Loucy (cell line): ENCODE results near the gene SYCP3.

Experiments
- H2AFZ ChIP-seq: fragments of 200-600 bp; sonication (generic); 2 replicates; pipeline ENCODE4 v1.6.0; 2016; ENCODE audit warnings: antibody characterized with exemption, mild to moderate bottlenecking, low read length, moderate library complexity
- H3F3A ChIP-seq: fragments of 200-600 bp; 2 replicates; pipeline ENCODE4 v1.6.0; 2016; ENCODE audit warnings: antibody characterized with exemption, low read depth, mild to moderate bottlenecking
- H3K27me3 ChIP-seq: fragments of 200-600 bp; sonication (generic); 2 replicates; pipeline ENCODE4 v1.6.1; 2014; ENCODE audit warnings: low read length, mild to moderate bottlenecking; ENCODE audit not compliant: insufficient read depth, poor library complexity, severe bottlenecking
- H3K36me3 ChIP-seq: fragments of 200-600 bp; sonication (generic); 2 replicates; pipeline ENCODE4 v1.6.1; 2016; ENCODE audit warnings: low read length; ENCODE audit not compliant: insufficient read depth
- H3K4me1 ChIP-seq: fragments of 200-600 bp; sonication (generic); 2 replicates; pipeline ENCODE4 v1.5.1; 2014; ENCODE audit warnings: low read length, mild to moderate bottlenecking; ENCODE audit not compliant: insufficient read depth, poor library complexity, severe bottlenecking
- H3K4me2 ChIP-seq: fragments of 200-600 bp; sonication (generic); 2 replicates; pipeline ENCODE4 v1.6.0; 2014; ENCODE audit warnings: antibody characterized with exemption, low read length, low read depth, mild to moderate bottlenecking; ENCODE audit not compliant: poor library complexity, severe bottlenecking
- H3K4me3 ChIP-seq: fragments of 200-600 bp; sonication (generic); 2 replicates; pipeline ENCODE4 v1.5.1; 2014; ENCODE audit warnings: low read length, mild to moderate bottlenecking, mixed read lengths; ENCODE audit not compliant: poor library complexity, severe bottlenecking
- H3K79me2 ChIP-seq: fragments of 200-600 bp; sonication (generic); 2 replicates; pipeline ENCODE4 v1.6.1; 2014; ENCODE audit warnings: low read length; ENCODE audit not compliant: insufficient read depth
- H3K9ac ChIP-seq: fragments of 200-600 bp; sonication (generic); 2 replicates; pipeline ENCODE4 v1.6.0; 2014; ENCODE audit warnings: mild to moderate bottlenecking, low read depth, low read length, moderate library complexity; ENCODE audit not compliant: poor library complexity, severe bottlenecking
- H3K9me2 ChIP-seq: fragments of 200-600 bp; sonication (generic); replicated peaks from 2 replicates; pipeline ENCODE4 v1.6.1; 2016; ENCODE audit warnings: low read depth, low read length, mixed read lengths
- H3K9me3 ChIP-seq: fragments of 200-600 bp; sonication (generic); 2 replicates; pipeline ENCODE4 v1.6.1; 2014; ENCODE audit warnings: mild to moderate bottlenecking, antibody characterized with exemption, low read length, low read depth; ENCODE audit not compliant: insufficient read depth
- H4K20me1 ChIP-seq: fragments of 200-600 bp; sonication (generic); 2 replicates; pipeline ENCODE4 v1.6.0; 2014; ENCODE audit warnings: antibody characterized with exemption, low read length, mild to moderate bottlenecking; ENCODE audit not compliant: insufficient read depth, poor library complexity, severe bottlenecking
- EZH2phosphoT487 ChIP-seq: fragments of 200-600 bp; IDR thresholded peaks from 2 replicates; pipeline ENCODE4 v1.6.1; 2018; ENCODE audit warnings: antibody characterized with exemption, mild to moderate bottlenecking, moderate library complexity, borderline replicate concordance
- TF ChIP-seq, protein P1 (sequence below): fragments of 200-600 bp; sonication (generic); conservative IDR thresholded peaks from 2 replicates; pipeline ENCODE4 v1.5.1; 2014; ENCODE audit warnings: mild to moderate bottlenecking, antibody characterized with exemption, low read length

The SYCP3 gene

DNA sequence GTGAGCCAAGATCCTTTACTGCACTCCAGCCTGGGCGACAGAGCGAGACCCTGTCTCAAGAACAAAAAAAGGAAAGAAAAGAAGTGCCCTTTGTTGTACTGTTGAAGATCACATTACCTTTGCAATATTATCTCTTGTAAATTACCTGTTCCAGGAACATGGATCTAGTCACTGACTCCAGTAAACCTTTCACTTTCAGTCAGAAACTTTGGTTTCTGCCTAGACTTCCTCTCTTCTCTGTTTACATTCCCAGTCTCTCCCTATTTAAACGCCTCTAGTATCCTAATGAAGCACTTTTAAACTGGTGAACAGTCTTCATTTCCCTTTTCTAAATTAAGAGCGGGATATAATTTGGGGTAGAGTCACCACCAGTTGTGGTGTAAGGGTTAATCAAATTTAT lies 29.0 kb downstream of the SYCP3 start:
- peaks cover 8% of the 10 kb centered on the region for H4K20me1 ChIP-seq
- H3K79me2 ChIP-seq, result peaks cover 79% of the 10 kb centered on the region
- no peaks in the 10 kb centered on the region for H3K36me3 ChIP-seq
- no peak overlapping the region for H3K4me3 ChIP-seq
- no peaks in the 10 kb centered on the region for H3K9me3 ChIP-seq
- H3K27me3 ChIP-seq, result no peaks in the 10 kb centered on the region
- H3F3A ChIP-seq, result no peaks in the 10 kb centered on the region
- peaks cover 38% of the 10 kb centered on the region for H3K4me1 ChIP-seq
- H3K9me2 ChIP-seq, result no peaks in the 10 kb centered on the region
- H3K4me2 ChIP-seq, result peak overlapping the region; percentile 52
- H3K9ac ChIP-seq, result no peak overlapping the region
- H2AFZ ChIP-seq, result no peak overlapping the region
- TF ChIP-seq, protein P1, sequence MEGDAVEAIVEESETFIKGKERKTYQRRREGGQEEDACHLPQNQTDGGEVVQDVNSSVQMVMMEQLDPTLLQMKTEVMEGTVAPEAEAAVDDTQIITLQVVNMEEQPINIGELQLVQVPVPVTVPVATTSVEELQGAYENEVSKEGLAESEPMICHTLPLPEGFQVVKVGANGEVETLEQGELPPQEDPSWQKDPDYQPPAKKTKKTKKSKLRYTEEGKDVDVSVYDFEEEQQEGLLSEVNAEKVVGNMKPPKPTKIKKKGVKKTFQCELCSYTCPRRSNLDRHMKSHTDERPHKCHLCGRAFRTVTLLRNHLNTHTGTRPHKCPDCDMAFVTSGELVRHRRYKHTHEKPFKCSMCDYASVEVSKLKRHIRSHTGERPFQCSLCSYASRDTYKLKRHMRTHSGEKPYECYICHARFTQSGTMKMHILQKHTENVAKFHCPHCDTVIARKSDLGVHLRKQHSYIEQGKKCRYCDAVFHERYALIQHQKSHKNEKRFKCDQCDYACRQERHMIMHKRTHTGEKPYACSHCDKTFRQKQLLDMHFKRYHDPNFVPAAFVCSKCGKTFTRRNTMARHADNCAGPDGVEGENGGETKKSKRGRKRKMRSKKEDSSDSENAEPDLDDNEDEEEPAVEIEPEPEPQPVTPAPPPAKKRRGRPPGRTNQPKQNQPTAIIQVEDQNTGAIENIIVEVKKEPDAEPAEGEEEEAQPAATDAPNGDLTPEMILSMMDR, result no peak
- no peak for TF ChIP-seq EZH2phosphoT487

DNA sequence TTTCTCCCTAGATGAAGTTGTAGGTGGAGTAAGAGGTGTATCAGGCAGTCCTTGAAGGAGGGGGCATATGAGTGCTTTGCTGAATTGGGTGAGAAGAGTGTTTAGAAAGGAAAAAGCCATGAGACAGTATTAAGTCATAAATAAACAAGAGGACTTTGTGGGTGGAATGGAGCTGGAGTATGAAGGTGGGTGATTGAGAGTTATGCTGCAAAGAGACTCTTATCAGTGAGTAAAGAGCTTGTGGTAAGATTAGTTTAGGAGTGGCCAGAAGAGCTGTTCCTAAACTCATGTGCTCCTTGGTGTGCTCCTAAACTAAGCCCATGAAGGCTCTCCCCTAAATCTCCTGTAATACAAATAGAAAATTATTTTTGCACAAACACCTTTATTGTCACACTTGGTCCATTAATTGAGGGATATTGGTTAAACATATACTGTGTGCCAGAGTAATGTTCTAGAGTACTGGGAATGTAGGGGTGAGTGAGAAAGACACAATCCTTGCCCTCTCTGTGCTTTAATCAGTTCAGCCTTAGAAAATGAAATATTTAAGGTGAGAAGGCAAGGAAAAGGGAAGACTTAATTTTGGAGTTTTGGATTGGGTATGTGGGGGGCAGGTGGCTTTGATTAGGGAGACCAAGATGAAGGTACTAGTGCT lies 32.0 kb downstream of the SYCP3 start:
- H3K4me2 ChIP-seq, result peak overlapping the region; percentile 47
- peaks cover 76% of the 10 kb centered on the region for H3K79me2 ChIP-seq
- no peak for TF ChIP-seq EZH2phosphoT487
- TF ChIP-seq, protein P1, result no peak

DNA sequence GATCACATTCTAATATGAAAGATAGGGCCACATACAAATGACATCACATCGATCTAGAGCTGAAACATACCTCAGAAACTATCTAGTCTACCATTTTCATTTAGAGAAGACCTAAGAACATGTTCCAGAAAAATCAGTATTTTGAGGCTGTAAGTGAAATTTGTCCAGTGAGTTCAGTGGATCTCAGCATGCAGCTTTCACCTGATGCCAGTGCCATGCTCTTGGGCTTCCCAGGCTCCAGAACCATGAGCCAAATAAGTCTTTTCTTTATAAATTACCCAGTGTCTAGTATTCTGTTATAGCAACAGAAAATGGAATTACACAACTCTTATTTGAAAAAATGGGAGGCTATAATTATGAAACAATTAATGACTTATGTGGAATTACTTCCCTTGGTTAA lies 32.9 kb downstream of the SYCP3 start:
- Histone ChIP-seq H3K27me3 (no peaks in the 10 kb centered on the region), H3K9me2 (no peaks in the 10 kb centered on the region), H3K36me3 (no peaks in the 10 kb centered on the region), H3K4me3 (no peak overlapping the region), H3K4me2 (peak overlapping the region; percentile 47), H2AFZ (no peak overlapping the region), H3K4me1 (peaks cover 62% of the 10 kb centered on the region), H3F3A (no peaks in the 10 kb centered on the region), H3K9ac (no peak overlapping the region), H4K20me1 (peaks cover 20% of the 10 kb centered on the region), H3K9me3 (no peaks in the 10 kb centered on the region), H3K79me2 (peaks cover 77% of the 10 kb centered on the region)
- TF ChIP-seq EZH2phosphoT487, result no peak
- TF ChIP-seq, protein P1, result no peak

More for the DNA sequence above, 32.0 kb downstream of the SYCP3 start:
- no peaks in the 10 kb centered on the region for H3K36me3 ChIP-seq
- H3K27me3 ChIP-seq, result no peaks in the 10 kb centered on the region
- H3K4me3 ChIP-seq, result no peak overlapping the region
- H3F3A ChIP-seq, result no peaks in the 10 kb centered on the region
- H3K9ac ChIP-seq, result peak overlapping the region; percentile 6
- H3K9me3 ChIP-seq, result no peaks in the 10 kb centered on the region
- H4K20me1 ChIP-seq, result peaks cover 13% of the 10 kb centered on the region
- no peaks in the 10 kb centered on the region for H3K9me2 ChIP-seq
- peaks cover 53% of the 10 kb centered on the region for H3K4me1 ChIP-seq
- H2AFZ ChIP-seq, result no peak overlapping the region
